CD4-positive, alpha-beta memory T cell (primary cell): ENCODE measurements around the gene ITGB4. TPM values are rescaled to one million over a fixed set of nuclear protein-coding genes. Genes with fewer than 3 reads are reported as not detected.
A peak's percentile ranks its signal among the peaks of the same experiment; 100 is the strongest.

Source experiments
- CTCF ChIA-PET: fragments of 350-600 bp; sonication (Branson Sonifier 250); formaldehyde crosslinking; loops from one replicate; lab custom pipeline; 2021; ENCODE audit warnings: inconsistent platforms; ENCODE audit not compliant: partially characterized antibody; lab: Charles Lee
- POLR2A ChIA-PET: fragments of 350-600 bp; sonication (Branson Sonifier 250); formaldehyde crosslinking; loops from one replicate; lab custom pipeline; 2021; ENCODE audit not compliant: partially characterized antibody; lab: Charles Lee
- DNase-seq, 5 donors: peaks; one replicate each; pipeline versions ENCODE4 v3.0.0 to v3.0.0-alpha.2; 2020 to 2022; ENCODE audit warnings: mixed read lengths in 1 of 5
- H3K27ac ChIP-seq: one replicate; pipeline ENCODE4 v1.7.0; 2013; ENCODE audit warnings: low read depth, low read length
- H3K27me3 ChIP-seq: 2 replicates; pipeline ENCODE4 v1.7.0; 2013; ENCODE audit warnings: mild to moderate bottlenecking, low read length, moderate library complexity; ENCODE audit not compliant: insufficient read depth
- H3K36me3 ChIP-seq: 2 replicates; pipeline ENCODE4 v1.7.0; 2013; ENCODE audit warnings: mild to moderate bottlenecking, low read length, moderate library complexity; ENCODE audit not compliant: insufficient read depth
- H3K4me1 ChIP-seq: 2 replicates; pipeline ENCODE4 v1.7.0; 2013; ENCODE audit warnings: mild to moderate bottlenecking, low read length, moderate library complexity; ENCODE audit not compliant: insufficient read depth
- H3K4me3 ChIP-seq, 2 donors: one replicate each; pipeline ENCODE4 v1.7.0; 2013; ENCODE audit warnings: low read length in 2 of 2, mild to moderate bottlenecking in 1 of 2
- H3K9me3 ChIP-seq, 2 donors: one replicate each; pipeline ENCODE4 v1.7.0; 2013; ENCODE audit warnings: low read length in 2 of 2, control low read depth in 1 of 2; ENCODE audit not compliant: control insufficient read depth in 1 of 2
- H3K27ac Mint-ChIP-seq, 7 donors: one replicate each; pipeline ENCODE4 v1.8.0; 2020 to 2021; ENCODE audit warnings: mixed read lengths in 7 of 7, mild to moderate bottlenecking in 6 of 7, inconsistent platforms in 3 of 7, moderate library complexity in 3 of 7
- H3K27me3 Mint-ChIP-seq, 2 donors: one replicate each; pipeline ENCODE4 v1.8.0; 2020 to 2021; ENCODE audit warnings: mixed read lengths in 2 of 2
- H3K36me3 Mint-ChIP-seq, 2 donors: one replicate each; pipeline ENCODE4 v1.8.0; 2020 to 2021; ENCODE audit warnings: mixed read lengths in 2 of 2, inconsistent platforms in 1 of 2, mild to moderate bottlenecking in 1 of 2
- H3K4me1 Mint-ChIP-seq, 4 donors: one replicate each; pipeline ENCODE4 v1.8.0; 2020 to 2021; ENCODE audit warnings: mixed read lengths in 4 of 4, mild to moderate bottlenecking in 1 of 4
- H3K4me3 Mint-ChIP-seq, 8 donors: one replicate each; pipeline ENCODE4 v1.8.0; 2020 to 2021; ENCODE audit warnings: mixed read lengths in 8 of 8, mild to moderate bottlenecking in 7 of 8, moderate library complexity in 6 of 8, inconsistent platforms in 3 of 8
- H3K9me3 Mint-ChIP-seq, 8 donors: one replicate each; pipeline ENCODE4 v1.8.0; 2020 to 2021; ENCODE audit warnings: mixed read lengths in 8 of 8, mild to moderate bottlenecking in 5 of 8, inconsistent platforms in 3 of 8, moderate library complexity in 1 of 8
- intact Hi-C: fragments of 100-400 bp; cut with micrococcal nuclease; formaldehyde crosslinking; loops from one replicate; pipeline ENCODE4 v1.15.1; 2023
- polyA plus RNA-seq, 2 donors: library from polyadenylated mRNA; unstranded; fragments of 300-500 nt; fragmentation: Illumina TruSeq; gene quantifications; one replicate each; pipeline ENCODE4 v1.2.3, GENCODE V29; 2021
- total RNA-seq, 2 experiments: library from RNA; stranded (reverse); gene quantifications; one replicate each; pipeline ENCODE4 v1.2.3, GENCODE V29; 2021

The ITGB4 gene
- total and polyA plus RNA-seq, 4 experiments from 2014 or later = 0.25 to 1.2 (median 0.79) TPM

DNA sequence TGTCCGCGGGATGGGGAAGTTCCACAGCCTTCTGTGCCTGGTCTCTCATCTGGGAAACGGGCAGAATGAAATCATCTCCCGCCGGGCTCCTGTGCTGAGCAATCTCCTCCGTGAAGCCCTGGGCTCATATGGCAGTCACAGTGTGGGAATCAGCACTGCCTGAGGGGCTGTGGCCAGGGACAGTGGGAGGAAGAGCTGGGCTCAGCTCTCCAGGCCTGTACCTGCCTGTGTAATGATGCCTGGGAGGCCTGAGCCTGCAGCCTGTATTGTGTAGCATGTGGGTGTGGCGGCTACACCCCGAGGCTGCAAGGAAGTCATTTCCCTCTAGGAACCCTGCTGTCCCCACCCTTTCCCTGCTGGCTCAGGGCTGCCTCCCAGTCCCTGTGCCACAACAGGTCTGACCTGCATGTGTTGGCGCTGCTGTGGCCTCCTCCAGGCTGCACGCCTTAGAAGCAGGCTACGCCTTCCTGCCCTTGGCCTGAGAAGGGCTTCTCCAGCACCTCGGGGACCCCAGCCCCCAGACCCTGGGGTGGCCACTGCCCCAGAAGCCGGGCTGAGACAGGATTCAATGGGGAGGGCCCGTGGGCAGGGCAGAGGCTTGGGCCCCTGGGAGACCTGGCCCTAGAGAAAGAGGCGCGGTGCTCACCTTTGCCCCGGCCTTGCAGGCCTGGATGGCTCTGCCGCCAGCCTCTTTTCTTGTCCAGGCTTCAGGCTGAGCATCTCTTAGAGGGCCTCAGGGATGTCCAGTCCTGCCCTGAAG, 2.1 kb downstream of the ITGB4 start:
- POLR2A ChIA-PET = no interaction called here
- Mint-ChIP-seq H3K36me3 (no peaks in the 10 kb centered on the region), H3K9me3 (no peaks in the 10 kb centered on the region), H3K4me1 (peaks cover 3 to 8% (median 5%) of the 10 kb centered on the region in 4 donors), H3K27me3 (no peaks in the 10 kb centered on the region), H3K4me3 (peak overlapping the region in 1 of 8 donors; percentile 34), H3K27ac (no peak overlapping the region)
- Histone ChIP-seq H3K4me3 (no peak overlapping the region), H3K9me3 (no peaks in the 10 kb centered on the region), H3K4me1 (peaks cover 8% of the 10 kb centered on the region), H3K27me3 (no peaks in the 10 kb centered on the region), H3K36me3 (no peaks in the 10 kb centered on the region), H3K27ac (no peak overlapping the region)
- DNase-seq = no peak
- CTCF ChIA-PET = interaction anchor here (1.1 to 1.4 kb wide), 2 partner anchors 26 to 90 kb away, joined by 3 to 4 read pairs; partner anchors contain the start of gene SMIM5
- intact Hi-C loops = no loop called here

DNA sequence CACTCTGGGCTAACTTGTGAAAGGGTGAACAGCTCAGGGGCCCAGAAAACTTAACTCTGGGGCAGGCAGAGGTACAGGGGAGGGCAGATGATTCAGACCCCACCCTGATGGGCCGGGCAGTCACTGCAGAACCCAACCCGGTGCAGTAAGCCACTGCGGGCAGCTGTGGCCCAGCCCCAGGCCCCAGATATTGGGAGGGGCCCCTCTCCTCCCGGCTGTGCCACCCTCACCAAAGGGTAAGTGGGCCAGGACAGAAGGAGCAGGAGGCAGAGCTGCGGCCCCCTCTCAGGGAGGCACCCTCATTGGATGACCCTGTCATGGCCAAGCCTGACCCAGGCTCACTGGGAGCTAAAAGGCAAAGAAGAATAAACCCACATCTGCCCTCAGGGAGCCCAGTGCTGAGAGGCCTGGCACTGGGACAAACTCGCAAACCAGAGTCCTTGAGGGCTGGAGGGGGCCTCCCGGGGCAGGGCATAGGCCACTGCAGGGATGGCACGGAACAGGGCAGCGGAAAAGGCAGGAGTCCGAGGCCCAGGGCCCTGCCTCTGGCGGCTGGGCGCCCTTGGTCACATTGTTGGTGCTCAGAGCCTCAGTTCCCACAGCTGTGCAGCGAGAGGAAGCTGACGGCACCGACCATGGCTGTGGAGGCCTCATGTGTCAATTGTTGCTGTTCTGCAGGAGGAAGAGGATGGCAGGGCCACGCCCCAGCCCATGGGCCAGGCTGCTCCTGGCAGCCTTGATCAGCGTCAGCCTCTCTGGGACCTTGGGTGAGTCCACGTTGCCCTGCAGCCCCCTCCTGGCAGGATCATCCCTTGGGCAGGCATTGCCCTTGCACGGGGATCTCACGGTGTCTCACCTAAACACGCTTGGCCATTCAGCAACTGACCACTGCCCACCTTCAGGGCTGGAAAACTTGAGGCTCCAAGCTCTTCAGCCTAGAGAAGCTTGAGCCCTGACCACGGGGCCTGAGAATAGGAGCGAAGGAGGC, 3.1 kb downstream of the ITGB4 start:
- Histone ChIP-seq H3K27me3 (no peaks in the 10 kb centered on the region), H3K36me3 (no peaks in the 10 kb centered on the region), H3K27ac (no peak overlapping the region), H3K4me3 (no peak overlapping the region), H3K4me1 (peaks cover 8% of the 10 kb centered on the region), H3K9me3 (no peaks in the 10 kb centered on the region)
- no peak overlapping the region for H3K4me3 Mint-ChIP-seq
- CTCF ChIA-PET = interaction anchor here (1.1 kb wide), 1 partner anchor 91 kb away, joined by 4 read pairs; the partner anchor contains the start of gene SMIM5
- H3K4me1 Mint-ChIP-seq = peaks cover 3 to 8% (median 5%) of the 10 kb centered on the region in 4 donors
- no peaks in the 10 kb centered on the region for H3K9me3 Mint-ChIP-seq
- POLR2A ChIA-PET = interaction anchor here (0.5 kb wide), 1 partner anchor 440 kb away, joined by 3 read pairs; no protein-coding TSS in a partner anchor
- H3K27ac Mint-ChIP-seq = no peak overlapping the region
- DNase-seq = no peak
- H3K36me3 Mint-ChIP-seq = no peaks in the 10 kb centered on the region
- intact Hi-C loops = no loop called here
- no peaks in the 10 kb centered on the region for H3K27me3 Mint-ChIP-seq

DNA sequence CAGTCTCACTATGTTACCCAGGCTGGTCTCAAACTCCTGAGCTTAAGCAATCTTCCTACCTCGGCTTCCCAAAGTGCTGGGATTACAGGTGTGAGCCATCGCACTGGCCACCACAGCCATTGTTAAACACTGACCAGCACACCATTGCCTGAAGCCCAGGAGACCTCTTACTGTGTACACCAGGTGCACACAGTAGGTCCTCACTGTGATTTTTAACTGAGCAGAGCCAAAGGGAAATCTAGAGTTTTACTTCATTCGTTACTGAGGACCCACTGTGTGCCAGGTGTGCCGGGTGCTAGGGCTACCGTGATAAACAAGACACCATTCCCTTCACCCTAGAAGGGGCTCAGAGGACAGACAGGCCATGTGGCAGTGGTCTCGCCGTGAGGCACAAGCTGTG, 4.2 kb downstream of the ITGB4 start:
- Histone ChIP-seq H3K36me3 (no peaks in the 10 kb centered on the region), H3K27ac (no peak overlapping the region), H3K9me3 (no peaks in the 10 kb centered on the region), H3K27me3 (no peaks in the 10 kb centered on the region), H3K4me1 (peaks cover 7% of the 10 kb centered on the region), H3K4me3 (no peak overlapping the region)
- ChIA-PET POLR2A (no interaction called here), CTCF (interaction anchor here (1.0 kb wide), 1 partner anchor 25 kb away, joined by 3 read pairs; no protein-coding TSS in a partner anchor)
- intact Hi-C loops = no loop called here
- DNase-seq = no peak
- Mint-ChIP-seq H3K9me3 (no peaks in the 10 kb centered on the region), H3K36me3 (no peaks in the 10 kb centered on the region), H3K4me1 (peaks cover 0 to 3% (median 2%) of the 10 kb centered on the region in 4 donors), H3K4me3 (no peak overlapping the region), H3K27me3 (no peaks in the 10 kb centered on the region), H3K27ac (peak overlapping the region in 1 of 7 donors; percentile 48)

DNA sequence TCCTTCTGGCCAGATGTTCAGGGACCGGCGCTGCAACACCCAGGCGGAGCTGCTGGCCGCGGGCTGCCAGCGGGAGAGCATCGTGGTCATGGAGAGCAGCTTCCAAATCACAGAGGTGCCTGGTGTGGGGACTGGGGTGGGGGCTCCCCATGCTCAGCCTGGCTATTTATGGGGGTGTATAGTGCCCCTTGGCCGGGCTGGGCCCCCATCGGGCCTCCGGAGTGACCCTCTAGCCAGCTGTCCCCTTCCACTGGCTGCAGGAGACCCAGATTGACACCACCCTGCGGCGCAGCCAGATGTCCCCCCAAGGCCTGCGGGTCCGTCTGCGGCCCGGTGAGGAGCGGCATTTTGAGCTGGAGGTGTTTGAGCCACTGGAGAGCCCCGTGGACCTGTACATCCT, 6.1 kb downstream of the ITGB4 start:
- H3K36me3 ChIP-seq = no peaks in the 10 kb centered on the region
- no peaks in the 10 kb centered on the region for H3K4me1 ChIP-seq
- Mint-ChIP-seq H3K9me3 (no peaks in the 10 kb centered on the region), H3K36me3 (no peaks in the 10 kb centered on the region), H3K27me3 (no peaks in the 10 kb centered on the region), H3K4me3 (no peak overlapping the region), H3K4me1 (no peaks in the 10 kb centered on the region), H3K27ac (no peak overlapping the region)
- H3K27ac ChIP-seq = no peak overlapping the region
- ChIA-PET POLR2A (no interaction called here), CTCF (no interaction called here)
- H3K9me3 ChIP-seq = no peaks in the 10 kb centered on the region
- no peak overlapping the region for H3K4me3 ChIP-seq
- intact Hi-C loops = no loop called here
- H3K27me3 ChIP-seq = no peaks in the 10 kb centered on the region
- DNase-seq = no peak

DNA sequence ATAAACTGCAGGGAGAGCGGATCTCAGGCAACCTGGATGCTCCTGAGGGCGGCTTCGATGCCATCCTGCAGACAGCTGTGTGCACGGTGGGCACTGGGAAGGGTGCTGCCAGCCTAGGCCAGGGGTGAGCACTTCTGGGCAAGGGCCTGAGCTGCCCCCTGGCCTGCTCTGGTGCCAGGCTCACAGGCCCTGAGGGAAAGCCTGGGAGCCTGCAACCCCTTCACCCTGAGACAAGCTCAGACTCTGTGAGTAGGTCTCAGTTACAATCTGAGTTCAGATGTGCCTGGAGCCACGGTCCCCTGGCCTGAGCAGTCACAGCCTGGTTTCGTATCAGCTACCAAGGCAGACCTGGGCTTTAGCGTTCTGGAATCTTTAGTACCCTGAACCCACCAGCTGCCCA, 8.1 kb downstream of the ITGB4 start:
- Mint-ChIP-seq H3K27me3 (no peaks in the 10 kb centered on the region), H3K4me1 (peaks cover 0 to 2% (median under 1%) of the 10 kb centered on the region in 4 donors), H3K9me3 (no peaks in the 10 kb centered on the region), H3K36me3 (no peaks in the 10 kb centered on the region), H3K27ac (no peak overlapping the region), H3K4me3 (no peak overlapping the region)
- DNase-seq = no peak
- H3K36me3 ChIP-seq = no peaks in the 10 kb centered on the region
- no peaks in the 10 kb centered on the region for H3K27me3 ChIP-seq
- no peaks in the 10 kb centered on the region for H3K9me3 ChIP-seq
- no peak overlapping the region for H3K4me3 ChIP-seq
- no peak overlapping the region for H3K27ac ChIP-seq
- intact Hi-C loops = no loop called here
- ChIA-PET CTCF (interaction anchor here (1.3 kb wide), 1 partner anchor 128 kb away, joined by 3 read pairs; no protein-coding TSS in a partner anchor), POLR2A (no interaction called here)
- no peaks in the 10 kb centered on the region for H3K4me1 ChIP-seq

DNA sequence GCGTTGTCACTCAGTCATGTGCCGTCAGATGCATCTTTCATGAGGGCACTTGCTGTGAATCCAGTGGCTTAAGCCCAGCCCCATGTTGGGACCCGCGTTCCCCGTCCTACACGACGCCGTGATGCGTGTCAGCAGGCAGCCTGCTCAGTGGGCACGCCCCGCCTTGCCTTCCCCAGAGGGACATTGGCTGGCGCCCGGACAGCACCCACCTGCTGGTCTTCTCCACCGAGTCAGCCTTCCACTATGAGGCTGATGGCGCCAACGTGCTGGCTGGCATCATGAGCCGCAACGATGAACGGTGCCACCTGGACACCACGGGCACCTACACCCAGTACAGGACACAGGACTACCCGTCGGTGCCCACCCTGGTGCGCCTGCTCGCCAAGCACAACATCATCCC, 8.8 kb downstream of the ITGB4 start:
- Histone ChIP-seq H3K4me1 (no peaks in the 10 kb centered on the region), H3K36me3 (no peaks in the 10 kb centered on the region), H3K27me3 (no peaks in the 10 kb centered on the region), H3K9me3 (no peaks in the 10 kb centered on the region), H3K4me3 (no peak overlapping the region), H3K27ac (no peak overlapping the region)
- POLR2A ChIA-PET = no interaction called here
- Mint-ChIP-seq H3K27ac (no peak overlapping the region), H3K4me3 (no peak overlapping the region), H3K4me1 (peaks cover 2 to 7% (median 4%) of the 10 kb centered on the region in 4 donors), H3K9me3 (no peaks in the 10 kb centered on the region), H3K36me3 (no peaks in the 10 kb centered on the region), H3K27me3 (no peaks in the 10 kb centered on the region)
- intact Hi-C loops = no loop called here
- DNase-seq = no peak
- CTCF ChIA-PET = interaction anchor here (1.3 kb wide), 1 partner anchor 129 kb away, joined by 3 read pairs; no protein-coding TSS in a partner anchor
